ENCODE data around the gene PKD1.
"Not testable (repeated sequence)": the region's sequence is repeated elsewhere in the genome, so short reads cannot be mapped to it uniquely, and the experiment has no call there.

PKD1 gene

DNA sequence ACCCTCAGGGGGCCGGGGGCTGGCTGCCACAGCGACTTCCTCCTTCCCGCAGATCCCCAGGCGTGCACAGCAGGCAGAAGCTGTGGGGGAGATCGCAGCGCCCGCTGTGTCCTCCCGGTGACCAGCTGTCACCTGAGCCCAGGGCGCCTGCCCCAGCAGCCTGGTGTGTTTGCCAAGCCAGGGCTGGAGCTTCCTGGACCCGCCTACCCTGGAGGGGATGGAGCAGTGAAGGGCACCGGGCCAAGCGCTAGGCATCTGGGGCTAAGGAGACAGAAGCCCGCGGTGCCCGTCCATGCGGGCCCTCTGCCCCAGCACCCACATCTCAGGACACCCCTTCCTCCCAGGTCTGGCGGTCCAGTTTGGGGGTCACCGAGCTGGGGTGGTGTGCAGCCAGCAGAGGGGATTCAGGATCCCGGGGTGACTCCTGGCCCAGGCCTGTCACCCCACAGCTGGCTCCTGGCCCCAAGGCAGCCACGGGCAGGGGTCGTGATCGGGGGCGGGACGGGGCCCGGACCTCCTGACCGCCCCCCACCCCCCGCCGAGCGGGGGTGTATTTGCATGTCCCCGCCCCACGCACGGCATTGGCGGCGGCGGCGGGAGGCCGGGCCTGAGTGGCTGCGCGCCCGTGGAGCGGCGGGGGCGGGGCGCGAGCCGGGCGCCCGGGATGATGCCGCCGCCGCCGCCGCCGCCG lies 12.4 kb upstream of the PKD1 start, which contains the start of gene RAB26:
Gene RAB26 (plus strand): TSS at position 645 of the 691 bp plus-strand sequence. CDS start 159 bp downstream, outside the sequence.
- H3K27ac ChIP-seq: peak within 1 kb of the TSS; percentile 97
- no peaks in the 10 kb centered on the region for H3K9me3 ChIP-seq (ENCODE audit: severe bottlenecking)
- peak within 1 kb of the TSS; percentile 82 for H3K4me3 ChIP-seq (ENCODE audit: low read depth, low read length)
- DNase-seq: peak; percentile 90
- no peaks in the 10 kb centered on the region for H3K27me3 ChIP-seq (ENCODE audit: insufficient read depth, low read depth, severe bottlenecking)
- TF ChIP-seq, protein P1, sequence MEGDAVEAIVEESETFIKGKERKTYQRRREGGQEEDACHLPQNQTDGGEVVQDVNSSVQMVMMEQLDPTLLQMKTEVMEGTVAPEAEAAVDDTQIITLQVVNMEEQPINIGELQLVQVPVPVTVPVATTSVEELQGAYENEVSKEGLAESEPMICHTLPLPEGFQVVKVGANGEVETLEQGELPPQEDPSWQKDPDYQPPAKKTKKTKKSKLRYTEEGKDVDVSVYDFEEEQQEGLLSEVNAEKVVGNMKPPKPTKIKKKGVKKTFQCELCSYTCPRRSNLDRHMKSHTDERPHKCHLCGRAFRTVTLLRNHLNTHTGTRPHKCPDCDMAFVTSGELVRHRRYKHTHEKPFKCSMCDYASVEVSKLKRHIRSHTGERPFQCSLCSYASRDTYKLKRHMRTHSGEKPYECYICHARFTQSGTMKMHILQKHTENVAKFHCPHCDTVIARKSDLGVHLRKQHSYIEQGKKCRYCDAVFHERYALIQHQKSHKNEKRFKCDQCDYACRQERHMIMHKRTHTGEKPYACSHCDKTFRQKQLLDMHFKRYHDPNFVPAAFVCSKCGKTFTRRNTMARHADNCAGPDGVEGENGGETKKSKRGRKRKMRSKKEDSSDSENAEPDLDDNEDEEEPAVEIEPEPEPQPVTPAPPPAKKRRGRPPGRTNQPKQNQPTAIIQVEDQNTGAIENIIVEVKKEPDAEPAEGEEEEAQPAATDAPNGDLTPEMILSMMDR (IDR thresholded peaks at IDR 0.05; ENCODE audit: low read depth, low read length): no peak
- peaks cover 29% of the 10 kb centered on the region for H3K36me3 ChIP-seq

- TF ChIP-seq, protein P1 (IDR thresholded peaks at IDR 0.05; ENCODE audit: low read depth, low read length): no peak
- H3K9me3 ChIP-seq (ENCODE audit: severe bottlenecking): no peaks in the 10 kb centered on the region
Observed at GRCh38 chr16:2147378-2147777, 11.7 kb upstream of the PKD1 start.

GRCh38 chr16:2145843-2146242 lies 10.1 kb upstream of the PKD1 start:
- TF ChIP-seq, protein P1 (IDR thresholded peaks at IDR 0.05; ENCODE audit: low read depth, low read length): no peak
- H3K27ac ChIP-seq: peak overlapping the region; percentile 97
- peaks cover 7% of the 10 kb centered on the region for H3K36me3 ChIP-seq
- no peaks in the 10 kb centered on the region for H3K27me3 ChIP-seq (ENCODE audit: insufficient read depth, low read depth, severe bottlenecking)
- H3K4me3 ChIP-seq (ENCODE audit: low read depth, low read length): no peak overlapping the region
- H3K9me3 ChIP-seq (ENCODE audit: severe bottlenecking): no peaks in the 10 kb centered on the region
- no peak for DNase-seq

More at GRCh38 chr16:2147378-2147777, 11.7 kb upstream of the PKD1 start:
- no peak for DNase-seq
- H3K36me3 ChIP-seq: peaks cover 22% of the 10 kb centered on the region
- H3K4me3 ChIP-seq (ENCODE audit: low read depth, low read length): peak overlapping the region; percentile 58
- peak overlapping the region; percentile 97 for H3K27ac ChIP-seq
- H3K27me3 ChIP-seq (ENCODE audit: insufficient read depth, low read depth, severe bottlenecking): no peaks in the 10 kb centered on the region

DNA sequence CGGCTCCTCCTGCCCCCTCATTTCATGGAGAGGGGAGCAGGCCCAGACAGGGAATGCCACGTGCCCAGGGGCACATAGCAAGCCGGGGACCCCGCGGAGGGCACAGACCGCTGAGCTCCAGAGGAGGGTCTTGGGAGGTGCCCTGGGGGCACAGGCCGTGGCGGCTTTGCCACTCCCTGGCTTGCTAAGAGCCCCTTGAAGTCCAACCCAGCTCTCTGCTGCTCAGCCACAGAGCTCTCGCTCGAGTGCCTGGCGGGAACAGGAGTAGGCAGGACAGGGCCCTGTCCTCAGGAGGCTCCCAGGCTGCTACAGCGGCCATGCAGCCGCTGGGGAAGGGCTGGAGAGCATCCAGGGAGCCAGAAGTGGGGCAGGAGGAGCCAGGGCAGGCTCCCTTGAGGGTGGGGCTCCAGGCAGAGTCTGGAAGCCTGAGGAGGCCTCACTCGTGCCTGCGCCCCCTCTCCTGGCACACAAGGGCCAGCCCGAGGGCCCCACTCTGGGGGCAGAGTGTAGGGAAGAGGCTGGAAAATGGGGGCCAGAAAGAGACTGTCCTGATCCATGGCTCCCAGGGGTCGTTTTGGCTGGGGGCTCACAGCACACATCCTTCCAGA lies 8.3 kb upstream of the PKD1 start:
- peak overlapping the region; percentile 25 for H3K27ac ChIP-seq
- H3K27me3 ChIP-seq (ENCODE audit: insufficient read depth, low read depth, severe bottlenecking): no peaks in the 10 kb centered on the region
- H3K9me3 ChIP-seq (ENCODE audit: severe bottlenecking): no peaks in the 10 kb centered on the region
- no peaks in the 10 kb centered on the region for H3K36me3 ChIP-seq
- TF ChIP-seq, protein P1 (IDR thresholded peaks at IDR 0.05; ENCODE audit: low read depth, low read length): no peak
- H3K4me3 ChIP-seq (ENCODE audit: low read depth, low read length): no peak overlapping the region
- no peak for DNase-seq

DNA sequence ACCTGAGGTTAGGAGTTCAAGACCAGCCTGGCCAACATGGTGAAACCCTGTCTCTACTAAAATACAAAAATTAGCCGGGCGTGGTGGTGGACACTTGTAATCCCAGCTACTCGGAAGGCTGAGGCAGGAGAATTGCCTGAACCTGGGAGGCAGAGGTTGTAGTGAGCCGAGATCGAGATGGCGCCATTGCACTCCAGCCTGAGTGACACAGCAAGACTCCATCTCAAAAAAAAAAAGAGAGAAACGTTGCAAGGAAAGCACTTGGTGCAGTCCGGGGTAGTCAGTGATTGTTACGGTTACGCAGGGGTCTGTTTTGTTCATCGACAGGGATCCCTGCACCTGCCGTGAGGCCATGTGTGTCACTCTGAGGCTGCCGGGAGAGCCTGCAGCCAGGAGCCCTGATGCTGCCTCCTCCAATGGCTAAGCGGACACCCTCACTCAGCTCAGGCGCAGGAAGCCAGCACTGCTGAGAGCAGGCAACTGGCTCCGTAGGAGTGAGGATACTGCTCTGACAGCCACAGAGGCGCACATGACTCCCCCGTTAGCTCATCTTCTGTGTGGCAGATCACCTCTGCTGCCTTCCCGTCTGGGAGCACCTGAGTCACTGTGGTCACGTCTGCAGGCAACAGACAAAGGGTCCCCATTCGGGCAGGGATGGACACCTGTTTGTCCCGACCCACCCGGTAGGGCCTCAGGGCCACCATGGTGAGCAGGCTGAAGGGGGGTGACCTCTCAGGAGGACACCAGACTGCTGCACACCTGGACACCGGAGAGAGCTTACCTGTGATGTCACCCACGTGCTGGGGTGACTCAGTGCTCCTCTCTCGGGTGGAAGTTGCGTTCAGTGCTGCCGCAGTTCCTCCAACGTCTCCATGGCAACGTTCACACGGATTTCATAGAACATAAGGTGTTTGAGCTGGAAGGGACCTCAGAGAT lies 7.5 kb upstream of the PKD1 start:
- no peak for DNase-seq
- TF ChIP-seq, protein P1 (IDR thresholded peaks at IDR 0.05; ENCODE audit: low read depth, low read length): no peak

GRCh38 chr16:2135071-2135470 lies 627 bp downstream of the PKD1 start:
- Histone ChIP-seq H3K27ac (peak overlapping the region; percentile 39; the same call in 1 of the 2 replicates), H3K4me3 (ENCODE audit: low read depth, low read length) (peak overlapping the region; percentile 50)
- not testable (repeated sequence) for DNase-seq; H3K9me3 ChIP-seq (ENCODE audit: severe bottlenecking); H3K27me3 ChIP-seq (ENCODE audit: insufficient read depth, low read depth, severe bottlenecking); H3K36me3 ChIP-seq

More for the DNA sequence above, 7.5 kb upstream of the PKD1 start:
- Histone ChIP-seq H3K36me3 (no peaks in the 10 kb centered on the region), H3K9me3 (ENCODE audit: severe bottlenecking) (no peaks in the 10 kb centered on the region), H3K4me3 (ENCODE audit: low read depth, low read length) (no peak overlapping the region), H3K27me3 (ENCODE audit: insufficient read depth, low read depth, severe bottlenecking) (no peaks in the 10 kb centered on the region), H3K27ac (peak overlapping the region; percentile 25; the same call in 1 of the 2 replicates)

- H3K27me3 ChIP-seq (ENCODE audit: insufficient read depth, low read depth, severe bottlenecking); H3K27ac ChIP-seq; DNase-seq; H3K4me3 ChIP-seq (ENCODE audit: low read depth, low read length); H3K36me3 ChIP-seq; H3K9me3 ChIP-seq (ENCODE audit: severe bottlenecking): not testable (repeated sequence)
Observed at GRCh38 chr16:2133797-2134196, 1.9 kb downstream of the PKD1 start.

- Histone ChIP-seq H3K27ac (peak overlapping the region; percentile 68), H3K4me3 (ENCODE audit: low read depth, low read length) (peak overlapping the region; percentile 19; the same call in 1 of the 2 replicates)
- not testable (repeated sequence) for H3K27me3 ChIP-seq (ENCODE audit: insufficient read depth, low read depth, severe bottlenecking); H3K9me3 ChIP-seq (ENCODE audit: severe bottlenecking); H3K36me3 ChIP-seq
- peak; percentile 53 for DNase-seq
Observed at GRCh38 chr16:2129890-2130447, 5.7 kb downstream of the PKD1 start.
